HepG2 (cell line): ENCODE measurements around the gene SBNO2. TPM values are rescaled to one million over a fixed set of nuclear protein-coding genes. Genes with fewer than 3 reads are reported as not detected.
A peak's percentile ranks its signal among the peaks of the same experiment; 100 is the strongest.

Source experiments
- ATF3 ChIP-seq: sonication (generic); formaldehyde crosslinking; IDR thresholded peaks from 2 replicates; pipeline ENCODE4 v1.4.0; 2020; ENCODE audit warnings: missing genetic modification reagents
- DR1 ChIP-seq: sonication (generic); formaldehyde crosslinking; IDR thresholded peaks from 2 replicates; pipeline ENCODE4 v1.8.0; 2021; ENCODE audit warnings: mild to moderate bottlenecking, missing genetic modification reagents, inconsistent platforms
- ELK4 ChIP-seq: sonication (generic); formaldehyde crosslinking; IDR thresholded peaks from 2 replicates; pipeline ENCODE4 v1.9.0; 2021; ENCODE audit warnings: missing genetic modification reagents, borderline replicate concordance
- MAFG ChIP-seq: sonication (generic); formaldehyde crosslinking; IDR thresholded peaks from 2 replicates; pipeline ENCODE4 v1.5.1; 2020; ENCODE audit warnings: mild to moderate bottlenecking, missing genetic modification reagents
- MLXIP ChIP-seq: sonication (generic); formaldehyde crosslinking; IDR thresholded peaks from 2 replicates; pipeline ENCODE4 v1.9.0; 2021; ENCODE audit warnings: missing genetic modification reagents, borderline replicate concordance
- MNT ChIP-seq: fragments of 450-650 bp; IDR thresholded peaks from 2 replicates; pipeline ENCODE4 v1.6.1; 2016
- PCBP1 ChIP-seq: fragments of 200-400 bp; formaldehyde crosslinking; IDR thresholded peaks from 2 replicates; pipeline ENCODE4 v1.6.1; 2017; ENCODE audit warnings: mild to moderate bottlenecking, low read depth, low read length, borderline replicate concordance
- PRDM15 ChIP-seq: sonication (generic); formaldehyde crosslinking; IDR thresholded peaks from 2 replicates; pipeline ENCODE4 v1.4.0; 2020; ENCODE audit warnings: missing genetic modification reagents
- RBM39 ChIP-seq: fragments of 200-400 bp; formaldehyde crosslinking; IDR thresholded peaks from one replicate; pipeline ENCODE4 v1.6.1; 2018; ENCODE audit warnings: antibody characterized with exemption, mild to moderate bottlenecking, low read depth, low read length; ENCODE audit not compliant: poor library complexity, severe bottlenecking
- REL ChIP-seq: sonication (generic); formaldehyde crosslinking; conservative IDR thresholded peaks from 2 replicates; pipeline ENCODE4 v1.8.0; 2022; ENCODE audit warnings: mild to moderate bottlenecking, missing genetic modification reagents, moderate library complexity
- SIN3A ChIP-seq: IDR thresholded peaks from 2 replicates; pipeline ENCODE4 v1.6.1; 2011; ENCODE audit warnings: low read depth, mild to moderate bottlenecking, control low read depth, low read length, borderline replicate concordance
- SOX13 ChIP-seq, 3 experiments: fragments of 450-650 bp in 1 of 3; sonication (generic) in 1 of 3; formaldehyde crosslinking in 1 of 3; IDR thresholded peaks in 2 of 3; conservative IDR thresholded peaks in 1 of 3; 2 replicates each; pipeline versions ENCODE4 v1.5.0 to v1.6.1; 2016 to 2020; ENCODE audit warnings: antibody characterized with exemption in 1 of 3, mild to moderate bottlenecking in 1 of 3, missing compliant biosample characterization in 1 of 3, missing genetic modification reagents in 1 of 3, moderate library complexity in 1 of 3
- TBX2 ChIP-seq: sonication (generic); formaldehyde crosslinking; IDR thresholded peaks from 2 replicates; pipeline ENCODE4 v1.5.0; 2020; ENCODE audit warnings: missing genetic modification reagents, mild to moderate bottlenecking, borderline replicate concordance
- ZNF691 ChIP-seq: sonication (generic); formaldehyde crosslinking; IDR thresholded peaks from 2 replicates; pipeline ENCODE4 v1.4.0; 2020; ENCODE audit warnings: missing genetic modification reagents, low read depth, mild to moderate bottlenecking, borderline replicate concordance
- polyA plus RNA-seq, 8 experiments: library from polyadenylated mRNA; depleted of rRNA in 3 of 8; stranded (reverse) in 7 of 8; unstranded in 1 of 8; fragments of >200 nt; fragmentation: Illumina TruSeq in 4 of 8; extraction: Trizol in 4 of 8; gene quantifications; 2 replicates each; pipeline versions ENCODE4 v1.2.1 to v1.2.3, GENCODE V29; 2011 to 2016; ENCODE audit warnings: low read depth in 4 of 8, missing spikeins in 1 of 8, mixed read lengths in 1 of 8; ENCODE audit not compliant: insufficient read depth in 1 of 8
- total RNA-seq, 5 experiments: library from RNA; depleted of rRNA; stranded (reverse); fragments of >200 nt; fragmentation: Illumina TruSeq; extraction: Trizol; gene quantifications; 2 replicates each; pipeline ENCODE4 v1.2.3, GENCODE V29; 2016; ENCODE audit warnings: low read depth in 1 of 5

The SBNO2 gene
- total and polyA plus RNA-seq, 2 of the 13 experiments (the other 11 are each of a cell fraction or from before 2014, with no cell fraction given) = 8.6 to 10.4 TPM

- TF ChIP-seq MLXIP = no peak
- TF ChIP-seq REL (CRISPR knock-in tag) = no peak
- no peak for TF ChIP-seq ELK4 (CRISPR knock-in tag)
- no peak; the same call in 1 of the 2 replicates for TF ChIP-seq DR1 (CRISPR knock-in tag)
- TF ChIP-seq MAFG (CRISPR knock-in tag) = no peak
- peak; percentile 79; the same call in 1 of the 2 replicates for TF ChIP-seq TBX2 (CRISPR knock-in tag)
- peak; percentile 63; the same call in 1 of the 2 replicates for TF ChIP-seq PRDM15
- 0 out of 2 replicates have a peak, but pooled peaks have one; percentile 29 for TF ChIP-seq SOX13 (IDR thresholded peaks at IDR 0.05)
- no peak; a peak in 3 of 4 replicates for TF ChIP-seq SOX13 (CRISPR knock-in tag; conservative IDR thresholded peaks at IDR 0.05 in 1 of 2, IDR thresholded peaks at IDR 0.05 in 1 of 2)
- TF ChIP-seq ZNF691 = peak; percentile 82
- TF ChIP-seq MNT = peak; percentile 90
- no peak for TF ChIP-seq RBM39
- no peak for TF ChIP-seq ATF3 (CRISPR knock-in tag)
- TF ChIP-seq SIN3A = peak; percentile 44; the same call in 1 of the 2 replicates
- TF ChIP-seq PCBP1 = 0 out of 2 replicates have a peak, but pooled peaks have one; percentile 43
Measured at GRCh38 chr19:1098177-1099051, 75.7 kb downstream of the SBNO2 start (continued).
